ENCODE measurements around the gene NAPEPLD. TPM values are rescaled to one million over a fixed set of nuclear protein-coding genes. Genes with fewer than 3 reads are reported as not detected.

Gene NAPEPLD
- total RNA-seq, 2 experiments from 2014 or later = 1.5 to 1.7 TPM

GRCh38 chr7:103143868-103144267, 5.0 kb downstream of the NAPEPLD start:
- no peak for DNase-seq
- H3K36me3 ChIP-seq (ENCODE audit: insufficient read depth, low read length) = no peaks in the 10 kb centered on the region
- H3K27ac ChIP-seq (ENCODE audit: low read depth in 1 of 2, low read length in 2 of 2) = no peak overlapping the region
- ATAC-seq (ENCODE audit: poor library complexity) = no peak
- Mint-ChIP-seq H3K4me3 (no peak overlapping the region), H3K9me3 (no peaks in the 10 kb centered on the region), H3K4me1 (ENCODE audit: low read depth) (peaks cover 40% of the 10 kb centered on the region), H3K36me3 (ENCODE audit: low read depth) (peaks cover 15% of the 10 kb centered on the region), H3K27ac (no peak overlapping the region), H3K27me3 (no peaks in the 10 kb centered on the region)
- POLR2A ChIA-PET = no interaction called here
- CTCF ChIA-PET = no interaction called here
- intact Hi-C loops (cut with DNase I, micrococcal nuclease) = no loop called here
- H3K4me1 ChIP-seq (ENCODE audit: insufficient read depth, low read length) = peaks cover 4% of the 10 kb centered on the region
- TF ChIP-seq, protein P1, sequence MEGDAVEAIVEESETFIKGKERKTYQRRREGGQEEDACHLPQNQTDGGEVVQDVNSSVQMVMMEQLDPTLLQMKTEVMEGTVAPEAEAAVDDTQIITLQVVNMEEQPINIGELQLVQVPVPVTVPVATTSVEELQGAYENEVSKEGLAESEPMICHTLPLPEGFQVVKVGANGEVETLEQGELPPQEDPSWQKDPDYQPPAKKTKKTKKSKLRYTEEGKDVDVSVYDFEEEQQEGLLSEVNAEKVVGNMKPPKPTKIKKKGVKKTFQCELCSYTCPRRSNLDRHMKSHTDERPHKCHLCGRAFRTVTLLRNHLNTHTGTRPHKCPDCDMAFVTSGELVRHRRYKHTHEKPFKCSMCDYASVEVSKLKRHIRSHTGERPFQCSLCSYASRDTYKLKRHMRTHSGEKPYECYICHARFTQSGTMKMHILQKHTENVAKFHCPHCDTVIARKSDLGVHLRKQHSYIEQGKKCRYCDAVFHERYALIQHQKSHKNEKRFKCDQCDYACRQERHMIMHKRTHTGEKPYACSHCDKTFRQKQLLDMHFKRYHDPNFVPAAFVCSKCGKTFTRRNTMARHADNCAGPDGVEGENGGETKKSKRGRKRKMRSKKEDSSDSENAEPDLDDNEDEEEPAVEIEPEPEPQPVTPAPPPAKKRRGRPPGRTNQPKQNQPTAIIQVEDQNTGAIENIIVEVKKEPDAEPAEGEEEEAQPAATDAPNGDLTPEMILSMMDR (IDR thresholded peaks at IDR 0.05) = no peak
- no peaks in the 10 kb centered on the region for H3K9me3 ChIP-seq (ENCODE audit: control insufficient read depth in 1 of 2, insufficient read depth in 1 of 2, low read length in 2 of 2)
- H3K4me3 ChIP-seq (ENCODE audit: low read length) = no peak overlapping the region
- H3K27me3 ChIP-seq (ENCODE audit: control insufficient read depth in 1 of 2, insufficient read depth in 2 of 2, low read length in 2 of 2) = no peaks in the 10 kb centered on the region

DNA sequence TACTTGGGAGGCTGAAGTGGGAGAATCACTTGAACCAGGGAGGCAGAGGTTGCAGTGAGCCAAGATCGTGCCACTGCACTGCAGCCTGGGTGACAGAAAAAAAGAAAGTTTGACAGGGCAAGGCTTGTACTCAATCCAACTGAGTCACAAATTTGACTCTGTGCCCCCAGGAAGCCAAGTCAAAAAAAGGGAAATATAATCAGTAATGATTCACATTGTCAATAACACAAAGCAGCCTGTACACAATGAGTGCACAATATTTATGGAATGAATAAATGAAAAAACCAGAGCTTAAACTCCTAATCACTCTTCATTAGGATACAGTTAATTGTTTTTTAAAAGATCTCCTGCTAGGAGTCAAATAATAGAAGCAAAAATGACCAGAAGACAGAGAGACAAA, 6.4 kb downstream of the NAPEPLD start:
- H3K27me3 ChIP-seq (ENCODE audit: control insufficient read depth in 1 of 2, insufficient read depth in 2 of 2, low read length in 2 of 2) = no peaks in the 10 kb centered on the region
- Mint-ChIP-seq H3K9me3 (no peaks in the 10 kb centered on the region), H3K27ac (no peak overlapping the region), H3K36me3 (ENCODE audit: low read depth) (peaks cover 6% of the 10 kb centered on the region), H3K27me3 (no peaks in the 10 kb centered on the region), H3K4me1 (ENCODE audit: low read depth) (peaks cover 26% of the 10 kb centered on the region), H3K4me3 (no peak overlapping the region)
- no peak overlapping the region for H3K4me3 ChIP-seq (ENCODE audit: low read length)
- ATAC-seq (ENCODE audit: poor library complexity) (no peak), DNase-seq (no peak)
- H3K9me3 ChIP-seq (ENCODE audit: control insufficient read depth in 1 of 2, insufficient read depth in 1 of 2, low read length in 2 of 2) = no peaks in the 10 kb centered on the region
- H3K36me3 ChIP-seq (ENCODE audit: insufficient read depth, low read length) = no peaks in the 10 kb centered on the region
- TF ChIP-seq, protein P1 (IDR thresholded peaks at IDR 0.05) = no peak
- intact Hi-C loops (cut with DNase I, micrococcal nuclease) = no loop called here
- H3K4me1 ChIP-seq (ENCODE audit: insufficient read depth, low read length) = peaks cover 4% of the 10 kb centered on the region
- POLR2A ChIA-PET = no interaction called here
- CTCF ChIA-PET = no interaction called here
- H3K27ac ChIP-seq (ENCODE audit: low read depth in 1 of 2, low read length in 2 of 2) = no peak overlapping the region

DNA sequence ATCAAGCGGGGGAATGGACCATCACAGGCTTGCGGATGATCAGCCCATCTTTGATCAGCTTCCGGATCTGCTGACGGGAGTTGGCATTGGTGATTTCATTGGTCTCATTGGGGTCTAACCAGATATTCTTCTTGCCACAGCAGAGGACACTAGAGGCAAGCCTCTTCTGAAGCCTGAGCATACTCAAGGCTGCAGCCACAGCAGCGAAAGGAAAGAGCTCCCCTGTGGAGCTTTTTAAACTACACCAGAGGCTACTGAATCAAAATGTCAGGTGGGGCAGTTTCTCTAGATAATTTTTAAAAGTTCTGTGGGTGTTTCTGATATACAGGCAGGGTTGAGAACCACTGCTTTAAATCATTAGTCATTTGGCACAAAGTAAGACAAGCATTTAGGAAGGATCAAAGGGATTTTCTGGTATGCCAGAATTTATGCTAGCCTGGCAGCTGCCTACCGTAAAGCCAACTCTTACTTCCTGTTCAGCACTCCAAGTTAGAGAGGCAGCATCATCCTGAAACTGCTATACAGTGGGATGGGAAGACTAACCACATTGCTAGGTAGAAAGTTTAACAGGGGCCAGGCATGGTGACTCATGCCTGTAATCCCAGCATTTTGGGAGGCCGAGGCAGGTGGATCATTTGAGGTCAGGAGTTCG, 7.0 kb downstream of the NAPEPLD start:
- ATAC-seq (ENCODE audit: poor library complexity) (no peak), DNase-seq (no peak)
- Mint-ChIP-seq H3K27ac (no peak overlapping the region), H3K4me3 (no peak overlapping the region), H3K27me3 (no peaks in the 10 kb centered on the region), H3K9me3 (no peaks in the 10 kb centered on the region), H3K36me3 (ENCODE audit: low read depth) (peaks cover 6% of the 10 kb centered on the region), H3K4me1 (ENCODE audit: low read depth) (peaks cover 20% of the 10 kb centered on the region)
- TF ChIP-seq, protein P1 (IDR thresholded peaks at IDR 0.05) = no peak
- Histone ChIP-seq H3K4me3 (ENCODE audit: low read length) (no peak overlapping the region), H3K9me3 (ENCODE audit: control insufficient read depth in 1 of 2, insufficient read depth in 1 of 2, low read length in 2 of 2) (no peaks in the 10 kb centered on the region), H3K27ac (ENCODE audit: low read depth in 1 of 2, low read length in 2 of 2) (no peak overlapping the region), H3K4me1 (ENCODE audit: insufficient read depth, low read length) (peaks cover 4% of the 10 kb centered on the region), H3K27me3 (ENCODE audit: control insufficient read depth in 1 of 2, insufficient read depth in 2 of 2, low read length in 2 of 2) (no peaks in the 10 kb centered on the region), H3K36me3 (ENCODE audit: insufficient read depth, low read length) (no peaks in the 10 kb centered on the region)
- POLR2A ChIA-PET = no interaction called here
- intact Hi-C loops (cut with DNase I, micrococcal nuclease) = no loop called here
- CTCF ChIA-PET = no interaction called here

All from CD4-positive, alpha-beta T cell (primary cell).